NCI-H2029 treated with DMSO at 0.1 percent for 48 hours (cell line): ENCODE measurements around the gene LAIR1.
"Not testable (repeated sequence)": the region's sequence is repeated elsewhere in the genome, so short reads cannot be mapped to it uniquely, and the experiment has no call there.

Experiments used
- DNase-seq: peaks from one replicate; lab custom pipeline; 2025; lab: John Stamatoyannopoulos, UW

Gene LAIR1

GRCh38 chr19:54341295-54341694, 23.4 kb downstream of the LAIR1 start:
- DNase-seq, result no peak

GRCh38 chr19:54339646-54340358, 24.9 kb downstream of the LAIR1 start:
- DNase-seq, result no peak

- DNase-seq, result no peak
These were observed 26.2 kb downstream of the LAIR1 start for GRCh38 chr19:54338521-54338920.

- no peak for DNase-seq
These were observed 26.9 kb downstream of the LAIR1 start for GRCh38 chr19:54337858-54338230.

GRCh38 chr19:54336893-54337857, 27.6 kb downstream of the LAIR1 start:
- no peak for DNase-seq

GRCh38 chr19:54335979-54336892, 28.5 kb downstream of the LAIR1 start:
- no peak for DNase-seq

- no peak for DNase-seq
These were observed 29.6 kb downstream of the LAIR1 start for GRCh38 chr19:54335164-54335563.

- no peak for DNase-seq
These were observed 31.0 kb downstream of the LAIR1 start for GRCh38 chr19:54333586-54334298.

GRCh38 chr19:54332149-54332548, 32.6 kb downstream of the LAIR1 start:
- DNase-seq, result no peak

- no peak for DNase-seq
These were observed 33.1 kb downstream of the LAIR1 start for GRCh38 chr19:54331626-54332025.

- DNase-seq, result no peak
These were observed 35.1 kb downstream of the LAIR1 start for GRCh38 chr19:54329476-54330165.

GRCh38 chr19:54328781-54329180, 36.0 kb downstream of the LAIR1 start:
- DNase-seq, result not testable (repeated sequence)

- no peak for DNase-seq
These were observed 39.1 kb downstream of the LAIR1 start for GRCh38 chr19:54325631-54326030.

GRCh38 chr19:54325194-54325621, 39.5 kb downstream of the LAIR1 start:
- peak; percentile 15 for DNase-seq

GRCh38 chr19:54324071-54324470, 40.7 kb downstream of the LAIR1 start:
- DNase-seq, result no peak

GRCh38 chr19:54322934-54323333, 41.8 kb downstream of the LAIR1 start:
- DNase-seq, result not testable (repeated sequence)

GRCh38 chr19:54322295-54322694, 42.4 kb downstream of the LAIR1 start:
- not testable (repeated sequence) for DNase-seq

- DNase-seq, result no peak
These were observed 44.6 kb downstream of the LAIR1 start for GRCh38 chr19:54319892-54320670.

GRCh38 chr19:54319049-54319448, 45.7 kb downstream of the LAIR1 start:
- no peak for DNase-seq

- DNase-seq, result no peak
These were observed 46.8 kb downstream of the LAIR1 start for GRCh38 chr19:54317965-54318240.
